Body of pancreas (tissue), 4 donors: ENCODE measurements around the gene WASF1. TPM values are rescaled to one million over a fixed set of nuclear protein-coding genes. Genes with fewer than 3 reads are reported as not detected.

Experiments used
- ATAC-seq: fragments of 150-250 bp; one replicate; pipeline ENCODE4 v1.9.1; 2016
- DNase-seq, 4 donors: peaks; one replicate each; pipeline ENCODE4 v3.0.0-alpha.2; 2019
- H3K27ac ChIP-seq, 4 donors: fragments of 200-600 bp; sonication (generic); 1 replicate in 3 of 4; 2 replicates in 1 of 4; pipeline versions ENCODE4 v1.5.1 to v1.6.1; 2016 to 2019; ENCODE audit warnings: mild to moderate bottlenecking in 1 of 4, mixed read lengths in 1 of 4, moderate library complexity in 1 of 4
- H3K27me3 ChIP-seq, 2 donors: fragments of 200-600 bp; sonication (generic); one replicate each; pipeline ENCODE4 v1.6.0; 2016; ENCODE audit warnings: mild to moderate bottlenecking in 1 of 2
- H3K36me3 ChIP-seq, 2 donors: fragments of 200-600 bp; sonication (generic); replicated peaks in 1 of 2; 2 replicates each; pipeline ENCODE4 v1.5.1; 2016; ENCODE audit warnings: low read depth in 2 of 2; ENCODE audit not compliant: insufficient read depth in 1 of 2
- H3K4me1 ChIP-seq: fragments of 200-600 bp; sonication (generic); one replicate; pipeline ENCODE4 v1.6.0; 2016
- H3K4me3 ChIP-seq, 2 donors: fragments of 200-600 bp; sonication (generic); 1 replicate in 1 of 2; 2 replicates in 1 of 2; pipeline ENCODE4 v1.5.1; 2016 to 2019
- H3K9me3 ChIP-seq, 3 donors: fragments of 200-600 bp; sonication (generic); 1 replicate in 2 of 3; 2 replicates in 1 of 3; pipeline ENCODE4 v1.5.1; 2016
- POLR2A ChIP-seq, 3 donors: fragments of 450-650 bp; IDR thresholded peaks; one replicate each; pipeline ENCODE4 v1.6.1; 2016; ENCODE audit warnings: antibody characterized with exemption in 3 of 3, mild to moderate bottlenecking in 2 of 3
- WGBS, 2 donors: methylation state at CpG; one replicate each; pipeline ENCODE4 v1.1.5; 2017; 5-methylcytosine and 5-hydroxymethylcytosine counted together
- intact Hi-C: fragments of 100-400 bp; cut with DNase I; formaldehyde crosslinking; loops from one replicate; pipeline ENCODE4 v1.15.1; 2023
- total RNA-seq, 2 donors: library from RNA; depleted of rRNA; stranded (reverse); fragments of >200 nt; gene quantifications; one replicate each; pipeline ENCODE4 v1.1.0, GENCODE V29; 2016
- TF ChIP-seq, protein P1 (sequence below), 7 experiments: fragments of 450-650 bp in 4 of 7; fragments of 200-600 bp in 3 of 7; sonication (generic) in 3 of 7; IDR thresholded peaks; one replicate each; pipeline ENCODE4 v1.5.1; 2016 to 2019; ENCODE audit warnings: antibody characterized with exemption in 7 of 7

The WASF1 gene
- total RNA-seq, 2 donors from 2014 or later, result 7.5 to 8.9 TPM

DNA sequence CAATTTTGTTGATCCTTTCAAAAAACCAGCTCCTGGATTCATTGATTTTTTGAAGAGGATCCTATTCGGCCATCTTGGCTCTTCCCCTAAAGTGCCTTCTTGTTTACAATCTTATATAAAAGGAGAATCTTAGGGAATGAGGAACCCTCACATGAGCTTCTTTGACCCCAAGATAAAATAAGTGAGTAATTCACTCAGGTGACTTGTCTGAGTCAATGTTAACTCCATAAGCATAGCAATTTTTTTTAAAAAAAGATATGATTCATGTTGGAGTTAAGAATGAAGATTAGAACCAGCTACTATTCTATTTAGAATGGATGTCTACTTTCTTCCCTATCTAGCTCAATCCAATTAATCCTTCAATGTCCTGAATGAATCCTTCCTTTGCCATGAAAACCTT lies 21.0 kb downstream of the WASF1 start:
- intact Hi-C loops, result no loop called here
- Histone ChIP-seq H3K27me3 (no peaks in the 10 kb centered on the region), H3K4me1 (no peaks in the 10 kb centered on the region), H3K36me3 (no peaks in the 10 kb centered on the region), H3K4me3 (no peak overlapping the region), H3K9me3 (no peaks in the 10 kb centered on the region), H3K27ac (no peak overlapping the region)
- 86 to 89% methylated on average over 1 of the region's 1 CpG for whole genome bisulfite sequencing, 2 donors
- DNase-seq, result no peak
- TF ChIP-seq POLR2A (IDR thresholded peaks at IDR 0.05), result no peak
- TF ChIP-seq, protein P1, sequence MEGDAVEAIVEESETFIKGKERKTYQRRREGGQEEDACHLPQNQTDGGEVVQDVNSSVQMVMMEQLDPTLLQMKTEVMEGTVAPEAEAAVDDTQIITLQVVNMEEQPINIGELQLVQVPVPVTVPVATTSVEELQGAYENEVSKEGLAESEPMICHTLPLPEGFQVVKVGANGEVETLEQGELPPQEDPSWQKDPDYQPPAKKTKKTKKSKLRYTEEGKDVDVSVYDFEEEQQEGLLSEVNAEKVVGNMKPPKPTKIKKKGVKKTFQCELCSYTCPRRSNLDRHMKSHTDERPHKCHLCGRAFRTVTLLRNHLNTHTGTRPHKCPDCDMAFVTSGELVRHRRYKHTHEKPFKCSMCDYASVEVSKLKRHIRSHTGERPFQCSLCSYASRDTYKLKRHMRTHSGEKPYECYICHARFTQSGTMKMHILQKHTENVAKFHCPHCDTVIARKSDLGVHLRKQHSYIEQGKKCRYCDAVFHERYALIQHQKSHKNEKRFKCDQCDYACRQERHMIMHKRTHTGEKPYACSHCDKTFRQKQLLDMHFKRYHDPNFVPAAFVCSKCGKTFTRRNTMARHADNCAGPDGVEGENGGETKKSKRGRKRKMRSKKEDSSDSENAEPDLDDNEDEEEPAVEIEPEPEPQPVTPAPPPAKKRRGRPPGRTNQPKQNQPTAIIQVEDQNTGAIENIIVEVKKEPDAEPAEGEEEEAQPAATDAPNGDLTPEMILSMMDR (IDR thresholded peaks at IDR 0.05), result no peak
- no peak for ATAC-seq

- H3K4me1 ChIP-seq, result no peaks in the 10 kb centered on the region
- H3K27me3 ChIP-seq, result no peaks in the 10 kb centered on the region
- H3K9me3 ChIP-seq, result no peaks in the 10 kb centered on the region
- H3K4me3 ChIP-seq, result no peak overlapping the region
- 72 to 76% methylated on average over 3 of the region's 3 CpGs for WGBS, 2 donors
- DNase-seq (no peak), ATAC-seq (no peak)
- TF ChIP-seq, protein P1 (IDR thresholded peaks at IDR 0.05), result no peak
- no peaks in the 10 kb centered on the region for H3K36me3 ChIP-seq
- no peak overlapping the region for H3K27ac ChIP-seq
- intact Hi-C loops, result no loop called here
Observed at GRCh38 chr6:110147870-110148269, 31.6 kb downstream of the WASF1 start.

GRCh38 chr6:110140650-110141049 lies 38.8 kb downstream of the WASF1 start:
- Histone ChIP-seq H3K36me3 (no peaks in the 10 kb centered on the region), H3K27me3 (no peaks in the 10 kb centered on the region), H3K9me3 (no peaks in the 10 kb centered on the region), H3K4me3 (no peak overlapping the region), H3K4me1 (no peaks in the 10 kb centered on the region), H3K27ac (no peak overlapping the region)
- no peak for DNase-seq
- WGBS, 2 donors, result 64 to 75% methylated on average over 2 of the region's 2 CpGs
- ATAC-seq, result no peak
- intact Hi-C loops, result no loop called here
- TF ChIP-seq, protein P1 (IDR thresholded peaks at IDR 0.05), result no peak
- TF ChIP-seq POLR2A (IDR thresholded peaks at IDR 0.05), result no peak

- Histone ChIP-seq H3K4me3 (no peak overlapping the region), H3K4me1 (no peaks in the 10 kb centered on the region), H3K9me3 (no peaks in the 10 kb centered on the region), H3K27ac (no peak overlapping the region), H3K27me3 (no peaks in the 10 kb centered on the region), H3K36me3 (no peaks in the 10 kb centered on the region)
- WGBS, 2 donors, result 90 to 100% methylated on average over 9 of the region's 9 CpGs
- no peak for DNase-seq
- intact Hi-C loops, result no loop called here
- ATAC-seq, result no peak
- TF ChIP-seq, protein P1 (IDR thresholded peaks at IDR 0.05), result no peak
- no peak for TF ChIP-seq POLR2A (IDR thresholded peaks at IDR 0.05)
Observed at GRCh38 chr6:110139052-110139451, 40.4 kb downstream of the WASF1 start.
